Upper lobe of left lung (tissue), 6 donors: ENCODE results near the gene XRCC2. TPM values are rescaled to one million over a fixed set of nuclear protein-coding genes. Genes with fewer than 3 reads are reported as not detected.

Experiments used
- ATAC-seq, 2 donors: fragments of 200-7000 bp; cut with Tn5 transposase; one replicate each; pipeline ENCODE4 v1.9.1; 2022; ENCODE audit warnings: mild to moderate bottlenecking in 2 of 2, moderate library complexity in 2 of 2; ENCODE audit not compliant: low FRiP score in 2 of 2
- DNase-seq, 2 donors: peaks; one replicate each; pipeline ENCODE4 v3.0.0-alpha.2; 2019 to 2020
- H3K27ac ChIP-seq, 4 donors: fragments of 200-600 bp; sonication (generic); one replicate each; pipeline ENCODE4 v1.5.1; 2016 to 2019
- H3K27me3 ChIP-seq, 4 donors: fragments of 200-600 bp; sonication (generic); one replicate each; pipeline ENCODE4 v1.5.1; 2017 to 2019
- H3K36me3 ChIP-seq, 4 donors: fragments of 200-600 bp; sonication (generic); one replicate each; pipeline ENCODE4 v1.5.1; 2016 to 2019
- H3K4me1 ChIP-seq, 4 donors: fragments of 200-600 bp; sonication (generic); one replicate each; pipeline ENCODE4 v1.5.1; 2018 to 2019
- H3K4me3 ChIP-seq, 4 donors: fragments of 200-600 bp; sonication (generic); one replicate each; pipeline ENCODE4 v1.5.1; 2017 to 2019; ENCODE audit warnings: mild to moderate bottlenecking in 2 of 4, moderate library complexity in 1 of 4
- H3K9me3 ChIP-seq, 4 donors: fragments of 200-600 bp; sonication (generic); one replicate each; pipeline ENCODE4 v1.5.1; 2018 to 2019
- EP300 ChIP-seq, 4 donors: sonication (generic); formaldehyde crosslinking; IDR thresholded peaks; one replicate each; pipeline ENCODE4 v1.5.1; 2017; ENCODE audit warnings: antibody characterized with exemption in 4 of 4, control low read depth in 2 of 4
- POLR2A ChIP-seq, 4 donors: fragments of 450-650 bp; IDR thresholded peaks; one replicate each; pipeline ENCODE4 v1.5.1; 2016 to 2017; ENCODE audit warnings: antibody characterized with exemption in 4 of 4, mild to moderate bottlenecking in 2 of 4
- POLR2AphosphoS5 ChIP-seq, 2 donors: sonication (generic); formaldehyde crosslinking; IDR thresholded peaks; one replicate each; pipeline ENCODE4 v1.5.1; 2017; ENCODE audit warnings: antibody characterized with exemption in 2 of 2
- WGBS, 2 donors: methylation state at CpG; one replicate each; pipeline ENCODE4 v1.1.5; 2017 to 2018; 5-methylcytosine and 5-hydroxymethylcytosine counted together
- total RNA-seq, 6 donors: library from RNA; depleted of rRNA in 4 of 6; stranded (reverse); fragments of >200 nt in 4 of 6; gene quantifications; one replicate each; pipeline versions ENCODE4 v1.1.0 to v1.2.1, GENCODE V29; 2016 to 2021
- TF ChIP-seq, protein P1 (sequence below), 6 experiments: fragments of 450-650 bp in 4 of 6; fragments of 200-600 bp in 2 of 6; sonication (generic) in 2 of 6; IDR thresholded peaks; one replicate each; pipeline ENCODE4 v1.5.1; 2016 to 2019; ENCODE audit warnings: antibody characterized with exemption in 6 of 6
- donor health status: DM: no; HTN: no; CAD: no; lungs with moderate emphysema.
- donor health status: DM: no; HTN: yes; CAD: no; lungs with severe emphysema.

XRCC2 gene
- total RNA-seq, 6 donors from 2014 or later: 0.46 to 1.3 (median 1.00) TPM

GRCh38 chr7:152672626-152673025 lies 3.3 kb downstream of the XRCC2 start:
- Histone ChIP-seq H3K4me3 (no peak overlapping the region), H3K4me1 (peaks cover 7 to 17% (median 13%) of the 10 kb centered on the region in 4 donors), H3K27me3 (no peaks in the 10 kb centered on the region), H3K36me3 (no peaks in the 10 kb centered on the region), H3K9me3 (no peaks in the 10 kb centered on the region), H3K27ac (no peak overlapping the region)
- TF ChIP-seq POLR2AphosphoS5 (IDR thresholded peaks at IDR 0.05) (no peak), EP300 (IDR thresholded peaks at IDR 0.05) (no peak)
- DNase-seq: no peak
- 91 to 94% methylated on average over 1 of the region's 1 CpG for WGBS, 2 donors
- no peak for ATAC-seq

DNA sequence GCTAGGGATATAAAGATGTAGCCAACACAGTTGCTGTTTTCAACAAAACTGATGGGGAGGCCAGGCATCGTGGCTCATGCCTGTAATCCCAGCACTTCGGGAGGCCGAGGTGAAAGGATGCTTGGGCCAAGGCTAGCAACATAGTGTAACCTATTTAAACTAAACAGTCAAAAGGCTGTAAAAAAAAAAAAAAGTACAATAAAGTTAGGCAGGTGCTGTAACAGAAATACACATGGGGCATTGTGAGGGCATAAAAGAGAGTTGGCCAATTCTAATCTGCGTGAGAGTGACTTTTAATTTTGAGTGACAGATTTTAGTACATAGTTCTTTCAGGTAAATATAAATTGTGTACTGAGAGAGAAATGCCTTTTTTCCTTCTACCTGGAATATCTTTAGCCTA lies 6.2 kb downstream of the XRCC2 start:
- Histone ChIP-seq H3K36me3 (no peaks in the 10 kb centered on the region), H3K27me3 (no peaks in the 10 kb centered on the region), H3K4me3 (no peak overlapping the region), H3K27ac (no peak overlapping the region), H3K4me1 (peaks cover under 1 to 6% (median 4%) of the 10 kb centered on the region in 4 donors), H3K9me3 (no peaks in the 10 kb centered on the region)
- WGBS, 2 donors: 98% methylated on average over 4 of the region's 4 CpGs
- no peak for ATAC-seq
- no peak for DNase-seq
- no peak for TF ChIP-seq POLR2A (IDR thresholded peaks at IDR 0.05)
- no peak for TF ChIP-seq EP300 (IDR thresholded peaks at IDR 0.05)
- TF ChIP-seq POLR2AphosphoS5 (IDR thresholded peaks at IDR 0.05): no peak
- TF ChIP-seq, protein P1, sequence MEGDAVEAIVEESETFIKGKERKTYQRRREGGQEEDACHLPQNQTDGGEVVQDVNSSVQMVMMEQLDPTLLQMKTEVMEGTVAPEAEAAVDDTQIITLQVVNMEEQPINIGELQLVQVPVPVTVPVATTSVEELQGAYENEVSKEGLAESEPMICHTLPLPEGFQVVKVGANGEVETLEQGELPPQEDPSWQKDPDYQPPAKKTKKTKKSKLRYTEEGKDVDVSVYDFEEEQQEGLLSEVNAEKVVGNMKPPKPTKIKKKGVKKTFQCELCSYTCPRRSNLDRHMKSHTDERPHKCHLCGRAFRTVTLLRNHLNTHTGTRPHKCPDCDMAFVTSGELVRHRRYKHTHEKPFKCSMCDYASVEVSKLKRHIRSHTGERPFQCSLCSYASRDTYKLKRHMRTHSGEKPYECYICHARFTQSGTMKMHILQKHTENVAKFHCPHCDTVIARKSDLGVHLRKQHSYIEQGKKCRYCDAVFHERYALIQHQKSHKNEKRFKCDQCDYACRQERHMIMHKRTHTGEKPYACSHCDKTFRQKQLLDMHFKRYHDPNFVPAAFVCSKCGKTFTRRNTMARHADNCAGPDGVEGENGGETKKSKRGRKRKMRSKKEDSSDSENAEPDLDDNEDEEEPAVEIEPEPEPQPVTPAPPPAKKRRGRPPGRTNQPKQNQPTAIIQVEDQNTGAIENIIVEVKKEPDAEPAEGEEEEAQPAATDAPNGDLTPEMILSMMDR (IDR thresholded peaks at IDR 0.05): no peak

GRCh38 chr7:152668975-152669374 lies 7.0 kb downstream of the XRCC2 start:
- TF ChIP-seq POLR2AphosphoS5 (IDR thresholded peaks at IDR 0.05) (no peak), POLR2A (IDR thresholded peaks at IDR 0.05) (no peak), EP300 (IDR thresholded peaks at IDR 0.05) (no peak)
- TF ChIP-seq, protein P1 (IDR thresholded peaks at IDR 0.05): no peak
- Histone ChIP-seq H3K27me3 (no peaks in the 10 kb centered on the region), H3K4me1 (peaks cover 3 to 10% (median 8%) of the 10 kb centered on the region in 4 donors), H3K9me3 (no peaks in the 10 kb centered on the region), H3K36me3 (no peaks in the 10 kb centered on the region), H3K27ac (no peak overlapping the region), H3K4me3 (no peak overlapping the region)
- 89 to 100% methylated on average over 1 of the region's 1 CpG for WGBS, 2 donors
- no peak for ATAC-seq
- DNase-seq: no peak

- H3K27ac ChIP-seq: no peak overlapping the region
- DNase-seq: no peak
- no peak for ATAC-seq
- no peaks in the 10 kb centered on the region for H3K27me3 ChIP-seq
- H3K4me1 ChIP-seq: peaks cover 3 to 12% (median 8%) of the 10 kb centered on the region in 4 donors
- H3K36me3 ChIP-seq: no peaks in the 10 kb centered on the region
- WGBS, 2 donors: 67 to 80% methylated on average over 5 of the region's 5 CpGs
- H3K4me3 ChIP-seq: no peak overlapping the region
- TF ChIP-seq, protein P1 (IDR thresholded peaks at IDR 0.05): no peak
- TF ChIP-seq POLR2AphosphoS5 (IDR thresholded peaks at IDR 0.05): no peak
- no peak for TF ChIP-seq EP300 (IDR thresholded peaks at IDR 0.05)
- no peak for TF ChIP-seq POLR2A (IDR thresholded peaks at IDR 0.05)
- H3K9me3 ChIP-seq: no peaks in the 10 kb centered on the region
Measured at GRCh38 chr7:152667958-152668357, 8.0 kb downstream of the XRCC2 start.

DNA sequence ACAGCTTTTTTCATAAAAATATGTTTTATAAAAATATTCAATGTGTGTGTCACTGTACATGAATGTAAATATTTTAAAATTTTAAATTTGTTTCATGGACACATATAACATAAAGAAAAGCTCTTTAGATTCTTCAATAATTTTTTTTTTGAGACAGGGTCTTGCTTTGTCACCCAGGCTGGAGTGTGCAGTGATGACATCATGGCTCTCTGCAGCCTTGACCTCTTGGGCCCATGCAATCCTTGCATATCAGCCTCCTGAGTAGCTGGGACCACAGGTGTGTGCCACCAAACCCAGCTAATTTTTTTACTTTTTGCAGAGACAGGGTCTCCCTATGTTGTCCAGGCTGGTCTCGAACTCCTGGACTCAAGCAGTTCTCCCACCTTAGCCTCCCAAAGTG lies 9.9 kb downstream of the XRCC2 start:
- H3K36me3 ChIP-seq: no peaks in the 10 kb centered on the region
- H3K4me3 ChIP-seq: no peak overlapping the region
- DNase-seq: no peak
- no peak for ATAC-seq
- no peaks in the 10 kb centered on the region for H3K9me3 ChIP-seq
- peaks cover 3 to 12% (median 8%) of the 10 kb centered on the region in 4 donors for H3K4me1 ChIP-seq
- no peaks in the 10 kb centered on the region for H3K27me3 ChIP-seq
- WGBS, 2 donors: 100% methylated on average over 1 of the region's 1 CpG
- TF ChIP-seq EP300 (IDR thresholded peaks at IDR 0.05) (no peak), POLR2AphosphoS5 (IDR thresholded peaks at IDR 0.05) (no peak), POLR2A (IDR thresholded peaks at IDR 0.05) (no peak)
- TF ChIP-seq, protein P1 (IDR thresholded peaks at IDR 0.05): no peak
- H3K27ac ChIP-seq: no peak overlapping the region
